IMR-90 (cell line): Measurements from ENCODE around the gene HTR3E.

ENCODE experiments used
- BHLHE40 ChIP-seq: fragments of 150-350 bp; IDR thresholded peaks from 2 replicates; pipeline ENCODE4 v1.6.1; 2016; ENCODE audit warnings: mild to moderate bottlenecking, low read depth, low read length
- CTCF ChIP-seq: conservative IDR thresholded peaks from 2 replicates; pipeline ENCODE4 v1.5.1; 2012; ENCODE audit warnings: mild to moderate bottlenecking, low read depth, low read length, improper control_type of control experiment
- POLR2A ChIP-seq: IDR thresholded peaks from 2 replicates; pipeline ENCODE4 v1.6.1; 2012; ENCODE audit warnings: mild to moderate bottlenecking, low read depth, low read length
- RAD21 ChIP-seq: IDR thresholded peaks from 2 replicates; pipeline ENCODE4 v1.6.1; 2012; ENCODE audit warnings: low read length, improper control_type of control experiment
- SMC3 ChIP-seq: fragments of 150-350 bp; IDR thresholded peaks from 2 replicates; pipeline ENCODE4 v1.6.1; 2016; ENCODE audit warnings: low read depth, mild to moderate bottlenecking, antibody characterized with exemption, low read length, moderate library complexity

- TF ChIP-seq SMC3, result no peak
- TF ChIP-seq POLR2A, result no peak
- TF ChIP-seq RAD21, result no peak
- TF ChIP-seq CTCF, result no peak
- TF ChIP-seq BHLHE40, result no peak
These were observed 23.2 kb upstream of the HTR3E start for GRCh38 chr3:184073621-184074020.
